Type B pancreatic cell (in vitro differentiated cells): ENCODE data around the gene PAQR7. TPM values are rescaled to one million over a fixed set of nuclear protein-coding genes. Genes with fewer than 3 reads are reported as not detected.
A peak's percentile ranks its signal among the peaks of the same experiment; 100 is the strongest.

Source experiments
- DNase-seq: peaks from one replicate; pipeline ENCODE4 v3.0.0; 2021; ENCODE audit warnings: mixed read lengths; ENCODE audit not compliant: unreplicated experiment; ENCODE audit errors: extremely low spot score
- H3K27ac Mint-ChIP-seq: 2 replicates; pipeline ENCODE4 v1.8.0; 2021; ENCODE audit warnings: mild to moderate bottlenecking, mixed read lengths
- H3K27me3 Mint-ChIP-seq: 2 replicates; pipeline ENCODE4 v1.8.0; 2021; ENCODE audit warnings: mixed read lengths
- H3K36me3 Mint-ChIP-seq: 2 replicates; pipeline ENCODE4 v1.8.0; 2021; ENCODE audit warnings: mixed read lengths
- H3K4me1 Mint-ChIP-seq: one replicate; pipeline ENCODE4 v1.8.0; 2021; ENCODE audit warnings: mixed read lengths; ENCODE audit not compliant: unreplicated experiment
- H3K4me3 Mint-ChIP-seq: 2 replicates; pipeline ENCODE4 v1.8.0; 2021; ENCODE audit warnings: mild to moderate bottlenecking, mixed read lengths
- H3K9me3 Mint-ChIP-seq: 2 replicates; pipeline ENCODE4 v1.8.0; 2021; ENCODE audit warnings: mixed read lengths
- CTCF ChIP-seq: fragments of 200-600 bp; sonication (generic); conservative IDR thresholded peaks from 2 replicates; pipeline ENCODE4 v1.5.0; 2021; ENCODE audit warnings: antibody characterized with exemption, mild to moderate bottlenecking
- total RNA-seq: library from RNA; stranded (reverse); gene quantifications from 2 replicates; pipeline ENCODE4 v1.2.1, GENCODE V29; 2021; ENCODE audit warnings: low replicate concordance

Gene PAQR7
- total RNA-seq, 1 donor from 2014 or later = 24.3 TPM

DNA sequence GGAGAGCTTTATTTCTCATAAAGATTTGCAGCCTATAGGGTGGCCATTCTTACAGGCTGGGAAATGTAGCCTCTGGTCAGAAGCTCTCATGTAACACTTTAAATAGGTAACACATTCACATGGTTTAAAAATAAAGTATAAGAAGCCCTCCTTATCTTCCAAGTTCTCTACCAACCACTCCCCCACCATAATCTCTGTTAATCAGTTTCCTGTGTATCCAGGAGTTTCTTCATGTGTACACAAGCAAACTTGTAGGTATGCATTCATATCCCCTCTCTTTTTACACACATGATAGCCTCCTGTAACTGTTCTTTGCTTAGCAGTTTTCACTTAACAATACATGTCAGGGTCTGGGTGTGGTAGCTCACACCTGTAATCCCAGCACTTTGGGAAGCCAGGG is 35.7 kb upstream of the PAQR7 start:
- TF ChIP-seq CTCF = no peak
- Mint-ChIP-seq H3K4me3 (no peak overlapping the region), H3K9me3 (no peaks in the 10 kb centered on the region), H3K4me1 (peaks cover 16% of the 10 kb centered on the region), H3K27ac (no peak overlapping the region), H3K36me3 (no peaks in the 10 kb centered on the region), H3K27me3 (no peaks in the 10 kb centered on the region)
- no peak for DNase-seq

DNA sequence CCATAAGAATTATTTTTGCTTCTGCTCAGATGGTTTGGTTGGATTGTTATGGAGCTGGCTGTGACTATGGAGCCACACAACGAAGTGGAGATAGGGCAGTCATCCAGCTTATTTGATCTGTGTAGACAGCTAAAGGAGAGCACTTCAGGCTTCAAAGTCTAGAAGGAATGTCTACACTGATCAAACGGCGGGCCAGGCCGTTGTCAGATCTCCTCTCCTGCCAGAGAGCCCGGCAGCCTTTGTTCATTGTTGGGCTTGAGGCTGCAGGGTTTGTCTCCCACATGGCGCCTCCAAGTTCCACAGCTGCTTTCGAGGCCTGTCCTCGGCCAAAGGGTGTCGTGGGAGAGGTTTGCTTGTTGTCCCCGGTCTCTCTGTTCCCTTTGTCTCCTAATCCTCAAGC is 33.5 kb upstream of the PAQR7 start:
- H3K4me3 Mint-ChIP-seq = peak overlapping the region; percentile 47
- H3K27ac Mint-ChIP-seq = no peak overlapping the region
- H3K4me1 Mint-ChIP-seq = peaks cover 27% of the 10 kb centered on the region

GRCh38 chr1:25908161-25908560 is 32.7 kb upstream of the PAQR7 start:
- Mint-ChIP-seq H3K4me3 (no peak overlapping the region), H3K4me1 (peaks cover 27% of the 10 kb centered on the region), H3K36me3 (peaks cover 17% of the 10 kb centered on the region), H3K9me3 (no peaks in the 10 kb centered on the region), H3K27ac (no peak overlapping the region), H3K27me3 (no peaks in the 10 kb centered on the region)
- TF ChIP-seq CTCF = no peak
- no peak for DNase-seq

More for the DNA sequence above, 33.5 kb upstream of the PAQR7 start:
- Mint-ChIP-seq H3K9me3 (no peaks in the 10 kb centered on the region), H3K36me3 (peaks cover 11% of the 10 kb centered on the region), H3K27me3 (no peaks in the 10 kb centered on the region)
- TF ChIP-seq CTCF = no peak
- no peak for DNase-seq

DNA sequence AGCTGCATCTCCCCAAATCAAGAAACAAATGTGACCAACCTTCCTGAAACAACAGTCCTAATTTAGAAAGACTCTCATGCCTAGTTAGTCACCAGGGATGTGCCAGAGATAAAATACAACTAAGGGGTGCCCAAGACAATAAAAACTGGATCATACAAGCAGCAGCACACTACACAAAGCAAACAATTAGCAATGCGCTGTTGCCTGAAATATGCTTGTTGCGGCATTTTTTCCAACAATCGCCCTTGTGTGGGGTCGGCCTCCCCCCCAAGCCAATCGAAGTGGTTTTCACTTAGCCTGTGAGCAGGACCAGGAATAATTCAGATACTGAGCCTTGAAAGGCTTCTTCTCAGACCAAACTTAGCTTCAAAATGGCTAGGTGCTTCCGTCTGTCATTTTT is 32.1 kb upstream of the PAQR7 start:
- peaks cover 29% of the 10 kb centered on the region for H3K4me1 Mint-ChIP-seq
- H3K27me3 Mint-ChIP-seq = no peaks in the 10 kb centered on the region
- no peak for TF ChIP-seq CTCF
- H3K4me3 Mint-ChIP-seq = peak overlapping the region; percentile 91
- DNase-seq = no peak
- H3K27ac Mint-ChIP-seq = peak overlapping the region; percentile 95
- H3K9me3 Mint-ChIP-seq = no peaks in the 10 kb centered on the region
- H3K36me3 Mint-ChIP-seq = peaks cover 20% of the 10 kb centered on the region

GRCh38 chr1:25906644-25907300 is 31.3 kb upstream of the PAQR7 start:
- Mint-ChIP-seq H3K4me1 (peaks cover 32% of the 10 kb centered on the region), H3K4me3 (peak overlapping the region; percentile 91), H3K9me3 (no peaks in the 10 kb centered on the region), H3K36me3 (peaks cover 23% of the 10 kb centered on the region), H3K27me3 (no peaks in the 10 kb centered on the region), H3K27ac (peak overlapping the region; percentile 95)
- no peak for DNase-seq
- TF ChIP-seq CTCF = no peak
